MCF 10A (cell line): ENCODE measurements around the gene FHOD1. TPM values are rescaled to one million over a fixed set of nuclear protein-coding genes. Genes with fewer than 3 reads are reported as not detected.

Experiments
- BruUV-seq: library from RNA; stranded (reverse); fragments of 400-500 nt; replicated peaks from 2 replicates; lab custom pipeline; 2021; lab: Mats Ljungman, UMichigan
- CTCF ChIA-PET: fragments of 300-600 bp; sonication (Branson Sonifier 250); formaldehyde crosslinking; extraction: SDS; loops from one replicate; lab custom pipeline; 2021; ENCODE audit warnings: antibody characterized with exemption, inconsistent platforms; lab: Yijun Ruan, JAX
- POLR2A ChIA-PET: fragments of 300-600, 350-650 bp; sonication (Branson Sonifier 250); formaldehyde crosslinking; extraction: SDS; loops from one replicate; lab custom pipeline; 2020; ENCODE audit warnings: antibody characterized with exemption, inconsistent platforms; lab: Yijun Ruan, JAX
- DNase-seq: peaks from one replicate; pipeline ENCODE4 v3.0.0-alpha.2; 2018; ENCODE audit not compliant: unreplicated experiment
- H3K27ac Mint-ChIP-seq: one replicate; pipeline ENCODE4 v1.8.0; 2022; ENCODE audit warnings: mild to moderate bottlenecking, low read depth, mixed read lengths; ENCODE audit not compliant: unreplicated experiment
- H3K27me3 Mint-ChIP-seq: one replicate; pipeline ENCODE4 v1.8.0; 2022; ENCODE audit warnings: mixed read lengths; ENCODE audit not compliant: insufficient read depth, unreplicated experiment
- H3K36me3 Mint-ChIP-seq: one replicate; pipeline ENCODE4 v1.8.0; 2022; ENCODE audit warnings: mild to moderate bottlenecking, moderate library complexity, mixed read lengths; ENCODE audit not compliant: insufficient read depth, unreplicated experiment
- H3K4me1 Mint-ChIP-seq: one replicate; pipeline ENCODE4 v1.8.0; 2022; ENCODE audit warnings: mixed read lengths; ENCODE audit not compliant: insufficient read depth, unreplicated experiment
- H3K4me3 Mint-ChIP-seq: one replicate; pipeline ENCODE4 v1.8.0; 2022; ENCODE audit warnings: mild to moderate bottlenecking, moderate library complexity, mixed read lengths; ENCODE audit not compliant: unreplicated experiment
- H3K9me3 Mint-ChIP-seq: one replicate; pipeline ENCODE4 v1.8.0; 2022; ENCODE audit warnings: mixed read lengths; ENCODE audit not compliant: unreplicated experiment
- intact Hi-C: fragments of 100-400 bp; cut with micrococcal nuclease; formaldehyde crosslinking; loops from 2 replicates; pipeline ENCODE4 v1.14.1; 2022
- total RNA-seq: library from RNA; stranded (reverse); gene quantifications from 2 replicates; pipeline ENCODE4 v1.2.3, GENCODE V29; 2022
- TF ChIP-seq, protein P1 (sequence below): fragments of 200-600 bp; IDR thresholded peaks from one replicate; pipeline ENCODE4 v1.8.0; 2022; ENCODE audit warnings: antibody characterized with exemption, mild to moderate bottlenecking; ENCODE audit not compliant: unreplicated experiment

The FHOD1 gene
- total RNA-seq, 1 experiment from 2014 or later, result 14.7 TPM

DNA sequence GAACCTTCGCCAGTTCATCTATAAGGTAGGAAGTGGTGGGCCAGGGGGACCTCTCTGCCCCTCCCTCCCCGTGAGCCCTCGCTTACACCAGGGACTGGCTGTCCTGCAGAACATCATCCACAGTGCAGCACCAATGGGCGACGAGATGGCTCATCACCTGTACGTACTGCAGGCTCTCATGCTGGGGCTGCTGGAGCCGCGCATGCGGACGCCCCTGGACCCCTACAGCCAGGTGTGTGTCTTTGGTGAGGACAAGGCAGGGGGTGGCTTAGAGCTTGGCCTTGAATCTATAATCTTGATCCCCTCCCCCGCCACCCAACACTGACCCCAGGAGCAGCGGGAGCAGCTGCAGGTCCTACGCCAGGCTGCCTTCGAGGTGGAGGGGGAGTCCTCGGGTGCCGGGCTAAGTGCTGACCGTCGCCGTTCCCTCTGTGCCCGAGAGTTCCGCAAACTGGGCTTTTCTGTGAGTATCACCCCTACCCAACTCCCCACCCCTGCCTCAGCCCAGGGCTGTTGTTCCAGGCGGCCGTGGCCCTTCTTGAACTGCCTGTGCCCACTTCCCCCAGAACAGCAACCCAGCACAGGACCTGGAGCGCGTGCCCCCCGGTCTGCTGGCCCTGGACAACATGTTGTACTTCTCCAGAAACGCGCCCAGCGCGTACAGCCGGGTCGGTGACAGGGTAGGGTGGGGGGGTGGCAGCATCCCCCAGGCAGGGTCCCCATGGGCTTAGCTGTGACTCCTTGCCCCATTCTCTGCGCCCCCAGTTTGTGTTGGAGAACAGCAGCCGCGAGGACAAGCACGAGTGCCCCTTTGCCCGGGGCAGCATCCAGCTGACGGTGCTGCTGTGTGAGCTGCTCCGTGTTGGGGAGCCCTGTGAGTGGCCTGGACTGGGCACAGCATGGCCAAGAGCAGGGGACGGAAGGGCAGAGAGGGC is 45.6 kb downstream of the FHOD1 start:
- BruUV-seq, result no TSS peak
- intact Hi-C loops, result no loop called here
- H3K9me3 Mint-ChIP-seq, result no peaks in the 10 kb centered on the region

DNA sequence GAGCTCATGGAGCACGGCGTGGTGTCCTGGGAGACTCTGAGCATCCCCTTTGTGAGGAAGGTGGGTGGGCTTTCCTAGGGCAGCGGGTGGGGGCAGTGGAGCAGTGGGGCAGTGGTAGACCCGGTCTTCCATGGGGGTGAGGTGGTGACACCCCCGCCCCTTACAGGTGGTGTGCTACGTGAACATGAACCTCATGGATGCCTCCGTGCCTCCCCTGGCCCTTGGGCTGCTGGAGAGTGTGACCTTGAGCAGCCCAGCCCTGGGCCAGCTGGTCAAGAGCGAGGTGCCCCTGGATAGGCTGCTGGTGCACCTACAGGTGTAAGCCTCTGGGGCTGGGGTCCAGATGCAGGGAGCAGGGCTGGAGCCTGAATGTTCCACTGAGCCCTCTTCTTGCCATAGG is 46.8 kb downstream of the FHOD1 start:
- Mint-ChIP-seq H3K4me1 (peaks cover 34% of the 10 kb centered on the region), H3K4me3 (peak overlapping the region; percentile 89), H3K27ac (no peak overlapping the region), H3K36me3 (peaks cover 49% of the 10 kb centered on the region), H3K27me3 (no peaks in the 10 kb centered on the region), H3K9me3 (no peaks in the 10 kb centered on the region)
- DNase-seq, result no peak
- intact Hi-C loops, result no loop called here
- ChIA-PET CTCF (interaction anchor here (0.6 to 1.0 kb wide), 5 partner anchors 9 to 41 kb away, joined by 3 to 4 read pairs (median 3); partner anchors contain the start of gene HSF4), POLR2A (interaction anchor here (3.8 kb wide), 1 partner anchor 46 kb away, joined by 28 read pairs; the partner anchor contains the start of gene FHOD1)
- TF ChIP-seq, protein P1, sequence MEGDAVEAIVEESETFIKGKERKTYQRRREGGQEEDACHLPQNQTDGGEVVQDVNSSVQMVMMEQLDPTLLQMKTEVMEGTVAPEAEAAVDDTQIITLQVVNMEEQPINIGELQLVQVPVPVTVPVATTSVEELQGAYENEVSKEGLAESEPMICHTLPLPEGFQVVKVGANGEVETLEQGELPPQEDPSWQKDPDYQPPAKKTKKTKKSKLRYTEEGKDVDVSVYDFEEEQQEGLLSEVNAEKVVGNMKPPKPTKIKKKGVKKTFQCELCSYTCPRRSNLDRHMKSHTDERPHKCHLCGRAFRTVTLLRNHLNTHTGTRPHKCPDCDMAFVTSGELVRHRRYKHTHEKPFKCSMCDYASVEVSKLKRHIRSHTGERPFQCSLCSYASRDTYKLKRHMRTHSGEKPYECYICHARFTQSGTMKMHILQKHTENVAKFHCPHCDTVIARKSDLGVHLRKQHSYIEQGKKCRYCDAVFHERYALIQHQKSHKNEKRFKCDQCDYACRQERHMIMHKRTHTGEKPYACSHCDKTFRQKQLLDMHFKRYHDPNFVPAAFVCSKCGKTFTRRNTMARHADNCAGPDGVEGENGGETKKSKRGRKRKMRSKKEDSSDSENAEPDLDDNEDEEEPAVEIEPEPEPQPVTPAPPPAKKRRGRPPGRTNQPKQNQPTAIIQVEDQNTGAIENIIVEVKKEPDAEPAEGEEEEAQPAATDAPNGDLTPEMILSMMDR, result no peak
- no TSS peak for BruUV-seq

More for the DNA sequence above, 45.6 kb downstream of the FHOD1 start:
- Mint-ChIP-seq H3K4me3 (no peak overlapping the region), H3K4me1 (peaks cover 35% of the 10 kb centered on the region), H3K36me3 (peaks cover 39% of the 10 kb centered on the region), H3K27me3 (no peaks in the 10 kb centered on the region), H3K27ac (no peak overlapping the region)
- TF ChIP-seq, protein P1, result no peak
- DNase-seq, result no peak
- POLR2A ChIA-PET, result interaction anchor here (0.6 to 0.9 kb wide), 2 partner anchors 20 to 45 kb away, joined by 3 read pairs; no protein-coding TSS in a partner anchor
- CTCF ChIA-PET, result interaction anchor here (0.6 to 1.4 kb wide), 5 partner anchors 32 to 309 kb away, joined by 3 to 5 read pairs (median 3); no protein-coding TSS in a partner anchor

GRCh38 chr16:67199808-67200198 is 47.5 kb downstream of the FHOD1 start:
- intact Hi-C loops, result loop anchor here (2.0 kb wide), 2 partner anchors 27 to 47 kb away; partner anchors contain the start of genes FHOD1 and TMEM208
- H3K4me1 Mint-ChIP-seq, result peaks cover 34% of the 10 kb centered on the region
- H3K9me3 Mint-ChIP-seq, result no peaks in the 10 kb centered on the region
- DNase-seq, result no peak
- H3K36me3 Mint-ChIP-seq, result peaks cover 54% of the 10 kb centered on the region
- no peaks in the 10 kb centered on the region for H3K27me3 Mint-ChIP-seq
- BruUV-seq, result no TSS peak
- H3K4me3 Mint-ChIP-seq, result peak overlapping the region; percentile 89
- CTCF ChIA-PET, result interaction anchor here (0.6 to 3.6 kb wide), 12 partner anchors 8 to 683 kb away, joined by 3 to 29 read pairs (median 3); partner anchors contain the start of gene TMEM208
- POLR2A ChIA-PET, result interaction anchor here (2.3 to 3.8 kb wide), 3 partner anchors 7 to 47 kb away, joined by 9 to 28 read pairs (median 25); partner anchors contain the start of gene FHOD1
- H3K27ac Mint-ChIP-seq, result peak overlapping the region; percentile 84
- TF ChIP-seq, protein P1, result no peak
